ENCODE measurements around the gene RGS16. TPM values are rescaled to one million over a fixed set of nuclear protein-coding genes. Genes with fewer than 3 reads are reported as not detected.

RGS16 gene
- total RNA-seq, 1 experiment from 2014 or later, result 6.5 TPM

- no TSS peak for BruUV-seq (replicated peaks)
- ChIA-PET CTCF (no interaction called here), RAD21 (ENCODE audit: low non-redundant PET in 1 of 2, low total read pairs in 2 of 2, uncharacterized antibody in 2 of 2, unreplicated experiment in 2 of 2) (no interaction called here), POLR2A (interaction anchor here (1.1 kb wide), 1 partner anchor 18 kb away, joined by 4 read pairs; the partner anchor contains the start of gene RGS16)
- ATAC-seq (no peak), DNase-seq (ENCODE audit: low read depth, low spot score) (no peak)
- Histone ChIP-seq H3K27ac (ENCODE audit: low read depth, low read length) (no peak overlapping the region), H4K20me1 (ENCODE audit: insufficient read depth) (no peaks in the 10 kb centered on the region), H2AFZ (ENCODE audit: low read depth, low read length, poor library complexity, severe bottlenecking) (no peak overlapping the region), H3K9me3 (ENCODE audit: control insufficient read depth in 1 of 2, insufficient read depth in 1 of 2, low read depth in 1 of 2, low read length in 2 of 2) (no peaks in the 10 kb centered on the region; a peak in 1 of 4 replicates), H3K27me3 (ENCODE audit: insufficient read depth, low read length) (no peaks in the 10 kb centered on the region), H3K4me3 (replicated peaks in 1 of 2; ENCODE audit: low read depth in 1 of 2, low read length in 2 of 2) (no peak overlapping the region), H3K4me2 (ENCODE audit: low read length) (no peak overlapping the region), H3K9ac (ENCODE audit: low read length) (no peak overlapping the region), H3K9me2 (ENCODE audit: insufficient read depth) (no peaks in the 10 kb centered on the region), H3K79me2 (ENCODE audit: insufficient read depth, low read length) (no peaks in the 10 kb centered on the region), H3K4me1 (ENCODE audit: control insufficient read depth in 1 of 2, insufficient read depth in 2 of 2, low read length in 2 of 2) (peaks cover 9 to 12% of the 10 kb centered on the region in 2 experiments), H3K36me3 (ENCODE audit: control insufficient read depth in 1 of 2, insufficient read depth in 2 of 2, low read length in 2 of 2) (no peaks in the 10 kb centered on the region)
- intact Hi-C loops (cut with micrococcal nuclease), result no loop called here
- TF ChIP-seq SIN3A (IDR thresholded peaks at IDR 0.05; ENCODE audit: low read depth), result no peak
- no peak for TF ChIP-seq ELF1 (IDR thresholded peaks at IDR 0.05; ENCODE audit: borderline replicate concordance, low read depth)
- no peak for TF ChIP-seq TCF7L2 (IDR thresholded peaks at IDR 0.05; ENCODE audit: borderline replicate concordance, extremely low read depth, insufficient read depth, insufficient read length)
- no peak for TF ChIP-seq EZH2 (IDR thresholded peaks at IDR 0.05)
- TF ChIP-seq, protein P1, sequence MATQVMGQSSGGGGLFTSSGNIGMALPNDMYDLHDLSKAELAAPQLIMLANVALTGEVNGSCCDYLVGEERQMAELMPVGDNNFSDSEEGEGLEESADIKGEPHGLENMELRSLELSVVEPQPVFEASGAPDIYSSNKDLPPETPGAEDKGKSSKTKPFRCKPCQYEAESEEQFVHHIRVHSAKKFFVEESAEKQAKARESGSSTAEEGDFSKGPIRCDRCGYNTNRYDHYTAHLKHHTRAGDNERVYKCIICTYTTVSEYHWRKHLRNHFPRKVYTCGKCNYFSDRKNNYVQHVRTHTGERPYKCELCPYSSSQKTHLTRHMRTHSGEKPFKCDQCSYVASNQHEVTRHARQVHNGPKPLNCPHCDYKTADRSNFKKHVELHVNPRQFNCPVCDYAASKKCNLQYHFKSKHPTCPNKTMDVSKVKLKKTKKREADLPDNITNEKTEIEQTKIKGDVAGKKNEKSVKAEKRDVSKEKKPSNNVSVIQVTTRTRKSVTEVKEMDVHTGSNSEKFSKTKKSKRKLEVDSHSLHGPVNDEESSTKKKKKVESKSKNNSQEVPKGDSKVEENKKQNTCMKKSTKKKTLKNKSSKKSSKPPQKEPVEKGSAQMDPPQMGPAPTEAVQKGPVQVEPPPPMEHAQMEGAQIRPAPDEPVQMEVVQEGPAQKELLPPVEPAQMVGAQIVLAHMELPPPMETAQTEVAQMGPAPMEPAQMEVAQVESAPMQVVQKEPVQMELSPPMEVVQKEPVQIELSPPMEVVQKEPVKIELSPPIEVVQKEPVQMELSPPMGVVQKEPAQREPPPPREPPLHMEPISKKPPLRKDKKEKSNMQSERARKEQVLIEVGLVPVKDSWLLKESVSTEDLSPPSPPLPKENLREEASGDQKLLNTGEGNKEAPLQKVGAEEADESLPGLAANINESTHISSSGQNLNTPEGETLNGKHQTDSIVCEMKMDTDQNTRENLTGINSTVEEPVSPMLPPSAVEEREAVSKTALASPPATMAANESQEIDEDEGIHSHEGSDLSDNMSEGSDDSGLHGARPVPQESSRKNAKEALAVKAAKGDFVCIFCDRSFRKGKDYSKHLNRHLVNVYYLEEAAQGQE (IDR thresholded peaks at IDR 0.05; ENCODE audit: low read depth), result no peak
- no peak for TF ChIP-seq EZH2phosphoT487 (IDR thresholded peaks at IDR 0.05; ENCODE audit: borderline replicate concordance)
- no peak for TF ChIP-seq CEBPB (IDR thresholded peaks at IDR 0.05; ENCODE audit: low read depth)
- no peak for TF ChIP-seq JUND (IDR thresholded peaks at IDR 0.05)
- no peak for TF ChIP-seq RAD21 (IDR thresholded peaks at IDR 0.05; ENCODE audit: low read depth)
- no peak for TF ChIP-seq ZFX (IDR thresholded peaks at IDR 0.05)
- no peak for TF ChIP-seq CBX3 (IDR thresholded peaks at IDR 0.05; ENCODE audit: low read depth)
- no peak for TF ChIP-seq ATF3 (IDR thresholded peaks at IDR 0.05)
- TF ChIP-seq SP1 (IDR thresholded peaks at IDR 0.05; ENCODE audit: low read depth), result no peak
- no peak for TF ChIP-seq SRF (IDR thresholded peaks at IDR 0.05; ENCODE audit: low read depth)
- TF ChIP-seq POLR2AphosphoS5 (IDR thresholded peaks at IDR 0.05; ENCODE audit: low read depth, low read length), result no peak
- no peak for TF ChIP-seq YY1 (IDR thresholded peaks at IDR 0.05; ENCODE audit: extremely low read depth, insufficient replicate concordance, low read depth, low read length)
- TF ChIP-seq ZNF274 (IDR thresholded peaks at IDR 0.05; ENCODE audit: low read depth, low read length), result no peak
- no peak for TF ChIP-seq FOSL1 (IDR thresholded peaks at IDR 0.05; ENCODE audit: low read depth)
- TF ChIP-seq, protein P2, sequence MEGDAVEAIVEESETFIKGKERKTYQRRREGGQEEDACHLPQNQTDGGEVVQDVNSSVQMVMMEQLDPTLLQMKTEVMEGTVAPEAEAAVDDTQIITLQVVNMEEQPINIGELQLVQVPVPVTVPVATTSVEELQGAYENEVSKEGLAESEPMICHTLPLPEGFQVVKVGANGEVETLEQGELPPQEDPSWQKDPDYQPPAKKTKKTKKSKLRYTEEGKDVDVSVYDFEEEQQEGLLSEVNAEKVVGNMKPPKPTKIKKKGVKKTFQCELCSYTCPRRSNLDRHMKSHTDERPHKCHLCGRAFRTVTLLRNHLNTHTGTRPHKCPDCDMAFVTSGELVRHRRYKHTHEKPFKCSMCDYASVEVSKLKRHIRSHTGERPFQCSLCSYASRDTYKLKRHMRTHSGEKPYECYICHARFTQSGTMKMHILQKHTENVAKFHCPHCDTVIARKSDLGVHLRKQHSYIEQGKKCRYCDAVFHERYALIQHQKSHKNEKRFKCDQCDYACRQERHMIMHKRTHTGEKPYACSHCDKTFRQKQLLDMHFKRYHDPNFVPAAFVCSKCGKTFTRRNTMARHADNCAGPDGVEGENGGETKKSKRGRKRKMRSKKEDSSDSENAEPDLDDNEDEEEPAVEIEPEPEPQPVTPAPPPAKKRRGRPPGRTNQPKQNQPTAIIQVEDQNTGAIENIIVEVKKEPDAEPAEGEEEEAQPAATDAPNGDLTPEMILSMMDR (IDR thresholded peaks at IDR 0.05 in 2 of 3, conservative IDR thresholded peaks at IDR 0.05 in 1 of 3; ENCODE audit: borderline replicate concordance in 1 of 3, insufficient read depth in 1 of 3, low read depth in 2 of 3, low read length in 2 of 3), result no peak
These were observed 18.8 kb upstream of the RGS16 start for GRCh38 chr1:182622901-182623528.

All from HCT116 (cell line).